HepG2 (cell line): Measurements from ENCODE around the gene CYP4F8.

Experiments used
- AKNA ChIP-seq: sonication (generic); formaldehyde crosslinking; IDR thresholded peaks from 2 replicates; pipeline ENCODE4 v1.4.0; 2020; ENCODE audit warnings: missing genetic modification reagents, borderline replicate concordance
- CTCF ChIP-seq: sonication (generic); formaldehyde crosslinking; IDR thresholded peaks from 2 replicates; pipeline ENCODE4 v1.5.0; 2020; ENCODE audit warnings: mild to moderate bottlenecking, missing genetic modification reagents, moderate library complexity
- EP300 ChIP-seq, 3 experiments: sonication (generic) in 1 of 3; formaldehyde crosslinking in 1 of 3; IDR thresholded peaks; 2 replicates each; pipeline versions ENCODE4 v1.5.1 to v1.6.1; 2011 to 2020; ENCODE audit warnings: low read depth in 2 of 3, low read length in 2 of 3, borderline replicate concordance in 1 of 3, improper control_type of control experiment in 1 of 3, mild to moderate bottlenecking in 1 of 3, missing genetic modification reagents in 1 of 3, moderate library complexity in 1 of 3
- HDAC2 ChIP-seq: sonication (generic); formaldehyde crosslinking; IDR thresholded peaks from 2 replicates; pipeline ENCODE4 v1.4.0; 2020; ENCODE audit warnings: missing genetic modification reagents
- HOXD1 ChIP-seq: sonication (generic); formaldehyde crosslinking; IDR thresholded peaks from 2 replicates; pipeline ENCODE4 v1.5.0; 2020; ENCODE audit warnings: missing genetic modification reagents
- MXI1 ChIP-seq: IDR thresholded peaks from 3 replicates; pipeline ENCODE4 v1.6.1; 2012; ENCODE audit warnings: low read depth, low read length, inconsistent platforms, borderline replicate concordance
- ZBTB14 ChIP-seq: sonication (generic); formaldehyde crosslinking; IDR thresholded peaks from 2 replicates; pipeline ENCODE4 v1.4.0; 2020; ENCODE audit warnings: missing genetic modification reagents
- ZFP91 ChIP-seq: sonication (generic); formaldehyde crosslinking; IDR thresholded peaks from 2 replicates; pipeline ENCODE4 v1.9.0; 2022; ENCODE audit warnings: missing genetic modification reagents, mild to moderate bottlenecking, borderline replicate concordance

GRCh38 chr19:15644816-15645215 is 29.8 kb downstream of the CYP4F8 start:
- TF ChIP-seq ZFP91 (CRISPR knock-in tag): no peak
- no peak for TF ChIP-seq MXI1
- no peak for TF ChIP-seq AKNA (CRISPR knock-in tag)
- TF ChIP-seq HDAC2 (CRISPR knock-in tag): no peak
- no peak for TF ChIP-seq HOXD1 (CRISPR knock-in tag)
- TF ChIP-seq EP300 (IDR thresholded peaks at IDR 0.05; ENCODE audit: low read depth in 2 of 2, low read length in 2 of 2): no peak
- TF ChIP-seq EP300 (CRISPR knock-in tag; IDR thresholded peaks at IDR 0.05; ENCODE audit: borderline replicate concordance): no peak
- no peak for TF ChIP-seq ZBTB14 (CRISPR knock-in tag)
- no peak for TF ChIP-seq CTCF (CRISPR knock-in tag)
